ENCODE results near the gene PABPN1L.
"Not testable (repeated sequence)": the region's sequence is repeated elsewhere in the genome, so short reads cannot be mapped to it uniquely, and the experiment has no call there.

PABPN1L gene

DNA sequence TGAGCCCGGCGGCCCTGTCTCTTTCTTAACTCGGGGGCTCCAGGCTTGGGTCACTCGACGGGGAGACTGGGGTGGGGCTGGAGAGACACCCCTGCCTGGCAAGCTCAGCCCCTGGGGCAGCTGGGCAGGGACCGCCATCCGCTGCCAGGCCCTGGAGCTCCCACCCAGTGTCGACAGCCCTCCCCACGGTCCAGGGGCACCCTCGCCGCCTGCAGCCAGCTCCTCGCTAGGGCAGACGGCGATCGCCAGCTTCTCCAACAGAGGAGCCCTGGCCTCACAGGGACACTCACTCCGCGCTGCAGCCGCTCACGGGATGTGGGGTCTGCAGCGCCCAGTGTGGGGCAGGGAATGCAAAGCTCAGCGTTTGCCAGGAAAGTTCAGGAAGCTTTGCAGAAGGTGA is 38.7 kb downstream of the PABPN1L start:
- no peak for DNase-seq (ENCODE audit: low read depth)

GRCh38 chr16:88826070-88826840 is 40.2 kb downstream of the PABPN1L start:
- no peak for DNase-seq (ENCODE audit: low read depth)

DNA sequence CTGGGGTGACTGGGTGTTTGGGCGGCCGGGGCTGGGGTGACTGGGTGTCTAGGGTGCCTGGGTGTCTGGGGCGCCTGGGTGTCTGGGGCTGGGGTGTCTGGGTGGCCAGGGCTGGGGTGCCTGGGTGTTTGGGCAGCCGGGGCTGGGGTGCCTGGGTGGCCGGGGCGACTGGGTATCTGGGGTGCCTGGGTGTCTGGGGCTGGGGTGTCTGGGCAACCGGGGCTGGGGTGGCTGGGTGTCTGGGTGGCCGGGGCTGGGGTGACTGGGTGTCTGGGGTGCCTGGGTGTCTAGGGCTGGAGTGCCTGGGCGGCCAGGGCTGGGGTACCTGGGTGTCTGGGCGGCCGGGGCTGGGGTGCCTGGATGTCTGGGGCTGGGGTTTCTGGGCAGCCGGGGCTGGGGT is 41.3 kb downstream of the PABPN1L start:
- no peak for DNase-seq (ENCODE audit: low read depth)

GRCh38 chr16:88824256-88825077 is 42.0 kb downstream of the PABPN1L start:
- DNase-seq (ENCODE audit: low read depth): no peak

DNA sequence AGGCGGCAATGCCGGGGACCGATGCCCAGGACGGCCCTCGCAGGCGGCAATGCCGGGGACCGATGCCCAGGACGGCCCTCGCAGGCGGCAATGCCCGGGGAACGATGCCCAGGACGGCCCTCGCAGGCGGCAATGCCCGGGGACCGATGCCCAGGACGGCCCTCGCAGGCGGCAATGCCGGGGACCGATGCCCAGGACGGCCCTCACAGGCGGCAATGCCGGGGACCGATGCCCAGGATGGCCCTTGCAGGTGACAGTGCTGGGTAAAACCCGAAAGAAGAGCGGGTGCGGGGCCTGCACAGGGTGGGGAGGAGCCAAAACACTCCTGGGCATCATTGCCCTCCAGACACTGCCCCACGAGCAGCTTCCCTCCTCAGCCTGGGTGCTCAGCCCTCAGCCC is 42.8 kb downstream of the PABPN1L start:
- not testable (repeated sequence) for DNase-seq (ENCODE audit: low read depth)

DNA sequence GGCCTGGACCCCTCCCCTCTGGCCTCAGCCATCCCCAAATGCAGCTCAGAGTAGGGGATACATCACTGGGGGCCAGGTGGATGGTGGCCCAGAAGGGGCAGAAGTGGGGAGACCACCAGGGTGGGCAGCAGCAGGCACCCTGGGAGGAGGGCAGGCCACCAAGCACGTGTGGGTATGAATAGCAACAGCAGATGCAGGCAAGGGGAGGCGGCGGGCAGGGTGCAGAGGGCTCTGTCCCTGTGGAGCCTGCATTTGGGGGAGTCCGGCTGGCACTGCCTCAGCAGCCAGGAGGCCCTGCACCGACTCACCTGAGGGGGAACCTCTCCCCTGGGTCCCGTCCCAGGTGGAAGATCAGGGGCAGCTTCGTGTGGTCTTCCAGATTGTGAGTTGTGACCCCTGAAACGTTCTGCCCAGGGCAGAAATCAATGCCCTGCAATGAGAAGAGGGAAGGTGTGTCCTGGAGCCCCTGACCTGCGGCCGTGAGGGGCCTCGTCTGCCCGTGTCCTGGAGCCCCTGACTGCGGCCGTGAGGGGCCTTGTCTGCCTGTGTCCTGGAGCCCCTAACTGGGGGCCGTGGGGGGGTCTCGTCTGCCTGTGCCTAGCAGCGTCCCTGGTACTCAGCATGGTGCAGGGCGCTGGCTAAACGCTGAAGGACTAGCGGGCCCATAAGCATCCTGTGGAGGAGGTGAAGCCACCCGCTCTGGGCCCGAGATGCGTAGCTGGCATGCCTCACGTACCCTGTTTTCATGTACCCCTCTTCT is 44.0 kb downstream of the PABPN1L start:
- DNase-seq (ENCODE audit: low read depth): no peak

DNA sequence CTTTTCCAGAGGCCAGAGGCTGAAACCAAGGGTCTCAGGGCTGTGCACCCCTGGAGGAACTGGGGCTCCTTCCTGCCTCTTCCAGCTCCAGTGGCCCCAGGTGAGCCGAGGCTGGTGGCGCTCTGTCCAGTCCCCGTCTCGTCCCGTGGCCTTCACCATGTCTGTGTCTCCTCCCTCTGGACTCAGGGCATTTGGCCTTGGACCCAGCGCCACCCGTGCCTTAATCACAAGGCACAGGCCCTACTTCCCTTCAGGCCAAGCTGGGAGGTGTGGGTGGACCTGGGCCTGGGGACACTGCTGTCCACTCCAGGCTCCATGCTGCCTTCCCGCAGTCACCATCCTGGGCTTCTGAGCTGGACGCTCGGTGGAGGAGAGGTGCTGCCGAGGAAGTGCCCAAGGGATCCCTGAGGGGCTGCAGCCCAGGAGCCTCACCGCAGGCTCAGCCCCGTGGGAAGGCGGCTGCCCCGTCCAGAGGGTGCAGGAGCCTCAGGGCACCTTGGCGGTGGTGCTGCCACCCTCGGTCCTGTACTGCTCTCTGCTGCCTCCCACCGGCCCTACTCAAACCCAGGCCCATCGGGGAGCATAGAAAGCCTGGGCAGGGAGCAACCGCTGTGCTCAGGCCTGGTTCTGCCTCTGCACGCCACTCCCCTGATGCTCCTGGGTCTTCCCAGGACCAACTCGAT is 45.2 kb downstream of the PABPN1L start:
- DNase-seq (ENCODE audit: low read depth): no peak

DNA sequence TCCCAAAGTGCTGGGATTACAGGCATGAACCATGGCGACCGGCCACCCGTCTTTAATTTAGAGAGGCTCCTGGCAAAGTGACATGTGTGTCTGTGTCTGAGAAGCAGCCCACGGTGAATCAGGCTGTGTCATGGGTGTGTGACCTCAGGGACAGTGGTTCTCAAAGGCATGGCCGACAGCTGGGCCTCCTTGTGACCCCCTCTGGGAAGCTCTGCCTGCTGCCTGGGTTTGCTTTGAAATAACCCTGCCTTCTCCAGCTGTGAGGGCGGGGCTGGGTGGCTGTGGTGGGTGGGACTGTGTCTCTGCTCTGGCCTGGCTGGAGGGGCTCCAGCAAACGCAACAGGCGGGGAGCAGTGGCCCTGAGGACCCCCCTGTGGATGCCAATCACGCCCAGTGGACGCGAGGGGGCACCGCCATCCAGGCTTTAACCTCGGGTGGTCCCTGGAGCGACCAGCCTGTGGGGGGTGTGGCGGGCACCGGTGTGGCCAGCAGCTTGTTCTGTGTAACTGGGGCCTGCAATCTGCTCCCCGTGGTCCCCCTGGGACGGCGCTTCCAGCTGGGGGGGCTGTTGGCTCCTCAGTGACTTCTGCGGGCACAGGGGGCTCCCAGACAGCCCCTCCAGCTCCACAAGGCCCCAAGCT is 46.0 kb downstream of the PABPN1L start:
- DNase-seq (ENCODE audit: low read depth): no peak

GRCh38 chr16:88819126-88819525 is 47.3 kb downstream of the PABPN1L start:
- DNase-seq (ENCODE audit: low read depth): no peak

DNA sequence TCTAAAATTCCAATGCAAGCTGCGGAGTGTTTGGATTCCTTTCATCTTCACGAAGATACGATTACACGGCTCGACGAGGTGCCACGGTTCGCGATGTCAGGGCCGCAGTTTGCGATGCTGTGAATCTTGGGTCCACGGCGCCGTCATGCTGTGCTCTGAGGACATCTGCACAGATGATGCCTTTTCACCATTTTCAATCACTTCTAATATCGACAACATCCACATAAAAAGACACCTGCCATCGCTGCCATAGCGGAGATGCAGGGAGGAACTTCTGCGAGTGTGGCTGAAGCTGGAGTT is 47.9 kb downstream of the PABPN1L start:
- no peak for DNase-seq (ENCODE audit: low read depth)

DNA sequence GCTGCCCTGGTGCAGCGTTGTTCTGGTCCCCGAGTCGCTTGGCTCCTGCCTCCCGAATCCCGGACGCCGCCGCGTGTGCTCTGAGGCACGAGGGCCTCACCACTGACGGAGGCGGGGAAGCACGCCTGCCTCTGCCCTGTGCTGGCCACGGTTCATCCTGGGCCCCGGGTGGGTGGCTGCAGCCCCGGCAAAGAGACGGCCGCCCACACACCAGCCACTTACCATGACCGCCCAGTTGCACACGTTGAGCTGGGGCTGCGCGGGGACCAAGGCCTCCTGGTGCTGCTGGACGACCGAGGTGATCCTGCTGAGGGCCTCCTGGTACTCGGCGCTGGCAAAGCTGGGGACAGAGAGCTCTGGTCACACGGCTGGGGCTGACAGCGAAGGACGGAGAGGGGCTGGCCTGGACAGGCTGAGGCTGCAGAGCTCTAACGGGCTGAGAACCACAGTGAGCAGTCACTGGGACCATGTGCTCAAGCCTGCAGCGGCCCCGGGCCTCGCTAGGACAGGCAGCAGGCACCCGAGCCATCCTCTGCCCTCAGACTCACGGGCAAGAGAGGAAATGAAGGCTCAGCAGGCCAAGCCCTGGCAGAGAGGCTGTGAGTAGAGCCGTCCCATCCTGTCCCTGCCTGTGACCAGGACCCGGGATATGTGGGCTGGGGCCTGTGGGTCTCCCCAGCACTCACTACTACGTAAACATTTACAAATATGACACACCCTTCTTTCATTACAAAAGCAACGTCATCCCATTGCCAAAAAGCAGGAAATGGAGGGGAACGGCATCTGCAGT is 48.5 kb downstream of the PABPN1L start:
- DNase-seq (ENCODE audit: low read depth): no peak

GRCh38 chr16:88816736-88817535 is 49.5 kb downstream of the PABPN1L start:
- DNase-seq (ENCODE audit: low read depth): no peak

GRCh38 chr16:88815901-88816589 is 50.4 kb downstream of the PABPN1L start:
- DNase-seq (ENCODE audit: low read depth): no peak

DNA sequence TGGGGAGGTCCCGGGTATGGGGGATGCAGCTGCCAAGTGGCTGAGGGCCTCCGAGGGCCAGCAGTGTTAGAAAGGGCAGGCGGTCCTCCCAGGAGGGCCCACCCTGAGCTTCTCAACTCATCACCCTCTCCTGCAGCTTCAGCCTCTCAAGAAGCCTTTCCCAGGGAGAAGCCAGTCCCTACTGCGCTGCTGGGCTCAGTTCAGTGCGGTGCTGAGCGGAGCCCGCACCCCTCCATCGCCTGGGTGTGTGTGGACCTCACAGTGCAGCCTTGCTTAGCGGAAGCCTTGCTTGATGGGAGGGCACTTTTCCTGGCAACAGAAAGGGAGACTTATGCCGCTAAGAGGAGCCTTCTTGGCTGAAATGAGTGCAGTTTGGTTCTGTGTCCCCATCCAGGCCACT is 51.2 kb downstream of the PABPN1L start:
- no peak for DNase-seq (ENCODE audit: low read depth)

DNA sequence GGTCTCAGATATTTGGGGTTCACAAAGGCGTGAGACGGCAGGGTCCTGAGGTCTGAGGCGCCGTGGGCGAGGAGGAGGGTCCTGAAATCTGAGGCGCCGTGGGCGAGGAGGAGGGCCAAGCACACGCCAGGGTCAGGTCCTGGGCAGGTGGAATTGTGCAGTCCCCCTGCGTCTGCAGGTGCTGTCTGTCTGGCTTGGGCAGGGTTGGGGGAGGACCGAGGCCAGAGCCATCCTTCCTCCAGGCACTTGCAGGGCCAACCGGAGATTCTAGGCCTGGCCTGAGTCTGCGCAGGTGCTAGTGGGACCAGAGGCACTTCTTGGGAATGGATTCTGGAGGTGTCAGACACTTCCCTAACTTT is 52.3 kb downstream of the PABPN1L start:
- no peak for DNase-seq (ENCODE audit: low read depth)
